ENCODE measurements around the gene MEI1. TPM values are rescaled to one million over a fixed set of nuclear protein-coding genes. Genes with fewer than 3 reads are reported as not detected.

Gene MEI1
- total RNA-seq, 1 experiment from 2014 or later = 0.20 TPM

DNA sequence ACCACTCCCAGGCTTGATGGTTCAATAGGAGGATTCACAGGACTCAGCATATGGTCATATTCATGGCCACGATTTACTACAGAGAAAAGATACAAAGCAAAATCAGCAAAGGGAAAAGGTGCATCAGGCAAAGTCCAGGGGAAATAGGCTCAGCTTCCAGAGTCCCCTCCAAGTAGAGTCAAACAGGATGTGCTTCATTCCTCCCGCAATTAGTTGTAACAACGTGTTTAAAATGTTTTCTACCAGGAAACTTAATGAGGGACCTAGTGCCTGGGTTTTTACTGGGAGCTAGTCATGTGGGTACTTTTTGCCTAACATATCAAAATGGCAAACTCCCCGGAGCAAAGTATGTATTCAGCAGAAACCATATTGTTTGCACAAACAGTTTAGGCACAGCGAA, 118.7 kb downstream of the MEI1 start:
- no peak for DNase-seq
- H3K79me1 ChIP-seq (ENCODE audit: insufficient read depth, low read depth, low read length, poor library complexity, severe bottlenecking) = no peaks in the 10 kb centered on the region
- no peak overlapping the region for H2BK15ac ChIP-seq (ENCODE audit: low read depth, low read length)
- H3K4me2 ChIP-seq (ENCODE audit: insufficient read depth, insufficient read length, low read length) = no peak overlapping the region
- TF ChIP-seq, protein P1, sequence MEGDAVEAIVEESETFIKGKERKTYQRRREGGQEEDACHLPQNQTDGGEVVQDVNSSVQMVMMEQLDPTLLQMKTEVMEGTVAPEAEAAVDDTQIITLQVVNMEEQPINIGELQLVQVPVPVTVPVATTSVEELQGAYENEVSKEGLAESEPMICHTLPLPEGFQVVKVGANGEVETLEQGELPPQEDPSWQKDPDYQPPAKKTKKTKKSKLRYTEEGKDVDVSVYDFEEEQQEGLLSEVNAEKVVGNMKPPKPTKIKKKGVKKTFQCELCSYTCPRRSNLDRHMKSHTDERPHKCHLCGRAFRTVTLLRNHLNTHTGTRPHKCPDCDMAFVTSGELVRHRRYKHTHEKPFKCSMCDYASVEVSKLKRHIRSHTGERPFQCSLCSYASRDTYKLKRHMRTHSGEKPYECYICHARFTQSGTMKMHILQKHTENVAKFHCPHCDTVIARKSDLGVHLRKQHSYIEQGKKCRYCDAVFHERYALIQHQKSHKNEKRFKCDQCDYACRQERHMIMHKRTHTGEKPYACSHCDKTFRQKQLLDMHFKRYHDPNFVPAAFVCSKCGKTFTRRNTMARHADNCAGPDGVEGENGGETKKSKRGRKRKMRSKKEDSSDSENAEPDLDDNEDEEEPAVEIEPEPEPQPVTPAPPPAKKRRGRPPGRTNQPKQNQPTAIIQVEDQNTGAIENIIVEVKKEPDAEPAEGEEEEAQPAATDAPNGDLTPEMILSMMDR (conservative IDR thresholded peaks at IDR 0.05) = no peak
- H4K5ac ChIP-seq (ENCODE audit: insufficient read length, low read depth, low read length) = no peak overlapping the region
- no CpG with 5 or more reads among the region's 5 CpGs for whole genome bisulfite sequencing (ENCODE audit: extremely low coverage, insufficient read length, low lambda C conversion rate)
- no peak overlapping the region for H3K4ac ChIP-seq (ENCODE audit: low read depth, low read length)
- H3K79me2 ChIP-seq (ENCODE audit: insufficient read depth, low read length) = no peaks in the 10 kb centered on the region
- no peak overlapping the region for H3K23ac ChIP-seq (ENCODE audit: insufficient read length, low read depth, low read length)
- H3K18ac ChIP-seq (ENCODE audit: insufficient read length, low read depth, low read length) = no peak overlapping the region
- Mint-ChIP-seq H3K27ac (no peak overlapping the region), H3K36me3 (ENCODE audit: insufficient read depth in 1 of 3, low read depth in 3 of 3) (peaks cover 9 to 54% (median 32%) of the 10 kb centered on the region in 3 experiments), H3K4me3 (no peak overlapping the region), H3K4me1 (peaks cover 0 to 8% of the 10 kb centered on the region in 2 experiments; a peak in 1 of 4 replicates), H3K27me3 (ENCODE audit: low read depth) (no peaks in the 10 kb centered on the region), H3K9me3 (no peaks in the 10 kb centered on the region)
- H3K9ac ChIP-seq (ENCODE audit: extremely low read depth, insufficient read length, low read length) = no peak overlapping the region
- no peak overlapping the region for H2BK20ac ChIP-seq (ENCODE audit: low read depth, low read length, poor library complexity, severe bottlenecking)
- H3K9me3 ChIP-seq (ENCODE audit: control insufficient read depth, low read depth, low read length) = no peaks in the 10 kb centered on the region
- no peak overlapping the region for H2AFZ ChIP-seq (ENCODE audit: low read length)
- H3K27me3 ChIP-seq (ENCODE audit: insufficient read depth, low read length) = no peaks in the 10 kb centered on the region
- no peak overlapping the region for H2BK12ac ChIP-seq (ENCODE audit: insufficient read length, low read depth, low read length)
- H3K4me1 ChIP-seq (ENCODE audit: insufficient read depth, low read length) = no peaks in the 10 kb centered on the region
- no peaks in the 10 kb centered on the region for H3K23me2 ChIP-seq (ENCODE audit: insufficient read length, low read depth, low read length, poor library complexity, severe bottlenecking)
- H3K14ac ChIP-seq (ENCODE audit: insufficient read depth, low read length) = no peak overlapping the region
- H4K8ac ChIP-seq (replicated peaks; ENCODE audit: insufficient read length, low read depth, low read length) = no peak overlapping the region
- H3K56ac ChIP-seq (ENCODE audit: insufficient read length, low read depth, low read length) = no peak overlapping the region
- no peak overlapping the region for H2BK5ac ChIP-seq (ENCODE audit: insufficient read length, low read length)
- no peak overlapping the region for H3T11ph ChIP-seq (ENCODE audit: low read length)
- no peak overlapping the region for H2AK5ac ChIP-seq (ENCODE audit: insufficient read length, low read length)
- H4K91ac ChIP-seq (ENCODE audit: insufficient read length, low read depth, low read length) = no peak overlapping the region
- H2BK120ac ChIP-seq (ENCODE audit: low read depth, low read length, poor library complexity, severe bottlenecking) = no peak overlapping the region
- H3K27ac ChIP-seq (ENCODE audit: insufficient read length, low read depth, low read length) = no peak overlapping the region
- H4K20me1 ChIP-seq (ENCODE audit: control insufficient read depth, insufficient read depth, insufficient read length) = no peaks in the 10 kb centered on the region

Data from H9 (cell line).